Activated gamma-delta T cell (primary cell): Measurements from ENCODE around the gene MAP4K5.

Experiments used
- DNase-seq: peaks from one replicate; lab custom pipeline; 2025; lab: John Stamatoyannopoulos, UW

The MAP4K5 gene

GRCh38 chr14:50399251-50400032, 132.9 kb downstream of the MAP4K5 start:
- DNase-seq = no peak

GRCh38 chr14:50398189-50398580, 134.2 kb downstream of the MAP4K5 start:
- DNase-seq = no peak

GRCh38 chr14:50397390-50398188, 134.8 kb downstream of the MAP4K5 start:
- no peak for DNase-seq

- peak; percentile 31 for DNase-seq
Observed at GRCh38 chr14:50396631-50397389, 135.6 kb downstream of the MAP4K5 start, which contains the start of gene CDKL1. Gene CDKL1 (minus strand): TSS chr14:50396881. CDS start chr14:50395868, 1,013 bp downstream.

GRCh38 chr14:50395448-50395847, 136.9 kb downstream of the MAP4K5 start:
- DNase-seq = no peak

- no peak for DNase-seq
Observed at GRCh38 chr14:50394713-50395112, 137.7 kb downstream of the MAP4K5 start.

- no peak for DNase-seq
Observed at GRCh38 chr14:50389668-50390441, 142.5 kb downstream of the MAP4K5 start.

- no peak for DNase-seq
Observed at GRCh38 chr14:50388256-50388931, 144.0 kb downstream of the MAP4K5 start.

GRCh38 chr14:50387548-50387947, 144.8 kb downstream of the MAP4K5 start:
- no peak for DNase-seq

GRCh38 chr14:50383618-50384225, 148.6 kb downstream of the MAP4K5 start:
- no peak for DNase-seq

GRCh38 chr14:50381823-50382287, 150.5 kb downstream of the MAP4K5 start:
- DNase-seq = no peak

- DNase-seq = no peak
Observed at GRCh38 chr14:50381008-50381407, 151.4 kb downstream of the MAP4K5 start.

GRCh38 chr14:50380455-50380854, 151.9 kb downstream of the MAP4K5 start:
- DNase-seq = no peak

- DNase-seq = no peak
Observed at GRCh38 chr14:50379563-50379962, 152.8 kb downstream of the MAP4K5 start.

GRCh38 chr14:50377550-50378085, 154.8 kb downstream of the MAP4K5 start:
- DNase-seq = no peak

- no peak for DNase-seq
Observed at GRCh38 chr14:50375760-50376159, 156.6 kb downstream of the MAP4K5 start.

GRCh38 chr14:50373959-50374358, 158.4 kb downstream of the MAP4K5 start:
- no peak for DNase-seq

- DNase-seq = no peak
Observed at GRCh38 chr14:50371546-50371945, 160.8 kb downstream of the MAP4K5 start.
